NCI-H69 (cell line): ENCODE data around the gene IFT81.

ENCODE experiments used
- DNase-seq: peaks from one replicate; lab custom pipeline; 2025; lab: John Stamatoyannopoulos, UW

IFT81 gene

GRCh38 chr12:110156766-110157165 is 32.6 kb downstream of the IFT81 start:
- DNase-seq = no peak

- DNase-seq = no peak
Measured at GRCh38 chr12:110157539-110157938, 33.4 kb downstream of the IFT81 start.

GRCh38 chr12:110159671-110160245 is 35.6 kb downstream of the IFT81 start:
- no peak for DNase-seq

- no peak for DNase-seq
Measured at GRCh38 chr12:110165540-110166159, 41.5 kb downstream of the IFT81 start.

GRCh38 chr12:110168732-110169455 is 44.7 kb downstream of the IFT81 start:
- no peak for DNase-seq

GRCh38 chr12:110170535-110171185 is 46.5 kb downstream of the IFT81 start:
- no peak for DNase-seq

- DNase-seq = no peak
Measured at GRCh38 chr12:110171186-110171538, 47.0 kb downstream of the IFT81 start.

GRCh38 chr12:110171636-110172035 is 47.5 kb downstream of the IFT81 start:
- DNase-seq = no peak

GRCh38 chr12:110174373-110174996 is 50.3 kb downstream of the IFT81 start:
- peak; percentile 76 for DNase-seq

GRCh38 chr12:110175201-110175600 is 51.0 kb downstream of the IFT81 start:
- DNase-seq = peak; percentile 23

- DNase-seq = peak; percentile 68
Measured at GRCh38 chr12:110176745-110177144, 52.6 kb downstream of the IFT81 start.

GRCh38 chr12:110179291-110179690 is 55.1 kb downstream of the IFT81 start:
- no peak for DNase-seq

GRCh38 chr12:110180591-110181005 is 56.4 kb downstream of the IFT81 start:
- DNase-seq = no peak

GRCh38 chr12:110182281-110182680 is 58.1 kb downstream of the IFT81 start:
- no peak for DNase-seq

GRCh38 chr12:110183386-110183785 is 59.2 kb downstream of the IFT81 start:
- DNase-seq = no peak

GRCh38 chr12:110185626-110186025 is 61.5 kb downstream of the IFT81 start:
- DNase-seq = no peak

GRCh38 chr12:110186059-110186458 is 61.9 kb downstream of the IFT81 start:
- no peak for DNase-seq

- no peak for DNase-seq
Measured at GRCh38 chr12:110193196-110193595, 69.0 kb downstream of the IFT81 start.

- DNase-seq = no peak
Measured at GRCh38 chr12:110197003-110197402, 72.8 kb downstream of the IFT81 start.

GRCh38 chr12:110198386-110198785 is 74.2 kb downstream of the IFT81 start:
- DNase-seq = no peak

- DNase-seq = peak; percentile 91
Measured at GRCh38 chr12:110199339-110200123, 75.4 kb downstream of the IFT81 start.

- DNase-seq = peak; percentile 70
Measured at GRCh38 chr12:110200124-110200417, 75.9 kb downstream of the IFT81 start.
